Measurements from ENCODE around the gene NELFE.
"Not testable (repeated sequence)": the region's sequence is repeated elsewhere in the genome, so short reads cannot be mapped to it uniquely, and the experiment has no call there.

DNA sequence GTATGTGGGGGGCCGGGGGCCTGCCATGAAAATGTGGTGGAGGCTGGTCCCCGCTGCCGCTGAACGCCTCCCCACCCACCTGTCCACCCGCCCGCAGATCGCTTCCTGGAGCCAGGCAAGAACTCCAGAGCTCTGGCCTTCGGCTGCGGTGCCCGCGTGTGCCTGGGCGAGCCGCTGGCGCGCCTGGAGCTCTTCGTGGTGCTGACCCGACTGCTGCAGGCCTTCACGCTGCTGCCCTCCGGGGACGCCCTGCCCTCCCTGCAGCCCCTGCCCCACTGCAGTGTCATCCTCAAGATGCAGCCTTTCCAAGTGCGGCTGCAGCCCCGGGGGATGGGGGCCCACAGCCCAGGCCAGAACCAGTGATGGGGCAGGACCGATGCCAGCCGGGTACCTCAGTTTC, 49.3 kb upstream of the NELFE start:
- TF ChIP-seq, protein P1, sequence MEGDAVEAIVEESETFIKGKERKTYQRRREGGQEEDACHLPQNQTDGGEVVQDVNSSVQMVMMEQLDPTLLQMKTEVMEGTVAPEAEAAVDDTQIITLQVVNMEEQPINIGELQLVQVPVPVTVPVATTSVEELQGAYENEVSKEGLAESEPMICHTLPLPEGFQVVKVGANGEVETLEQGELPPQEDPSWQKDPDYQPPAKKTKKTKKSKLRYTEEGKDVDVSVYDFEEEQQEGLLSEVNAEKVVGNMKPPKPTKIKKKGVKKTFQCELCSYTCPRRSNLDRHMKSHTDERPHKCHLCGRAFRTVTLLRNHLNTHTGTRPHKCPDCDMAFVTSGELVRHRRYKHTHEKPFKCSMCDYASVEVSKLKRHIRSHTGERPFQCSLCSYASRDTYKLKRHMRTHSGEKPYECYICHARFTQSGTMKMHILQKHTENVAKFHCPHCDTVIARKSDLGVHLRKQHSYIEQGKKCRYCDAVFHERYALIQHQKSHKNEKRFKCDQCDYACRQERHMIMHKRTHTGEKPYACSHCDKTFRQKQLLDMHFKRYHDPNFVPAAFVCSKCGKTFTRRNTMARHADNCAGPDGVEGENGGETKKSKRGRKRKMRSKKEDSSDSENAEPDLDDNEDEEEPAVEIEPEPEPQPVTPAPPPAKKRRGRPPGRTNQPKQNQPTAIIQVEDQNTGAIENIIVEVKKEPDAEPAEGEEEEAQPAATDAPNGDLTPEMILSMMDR (IDR thresholded peaks at IDR 0.05): not testable (repeated sequence)
- not testable (repeated sequence) for TF ChIP-seq POLR2A (IDR thresholded peaks at IDR 0.05; ENCODE audit: low read depth)

Measured in esophagus muscularis mucosa (tissue), 3 donors.